Breast epithelium (tissue), 3 donors: ENCODE measurements around the gene PTGFR.

Source experiments
- CTCF ChIP-seq, 3 donors: fragments of 450-650 bp; IDR thresholded peaks; one replicate each; pipeline ENCODE4 v1.5.1; 2016 to 2017; ENCODE audit warnings: antibody characterized with exemption in 3 of 3, mild to moderate bottlenecking in 3 of 3, moderate library complexity in 3 of 3
- POLR2A ChIP-seq: fragments of 450-650 bp; IDR thresholded peaks from one replicate; pipeline ENCODE4 v1.6.1; 2016; ENCODE audit warnings: antibody characterized with exemption, mild to moderate bottlenecking, moderate library complexity

- TF ChIP-seq POLR2A (no peak), CTCF (IDR thresholded peaks at IDR 0.05) (no peak)
These were observed 14.7 kb upstream of the PTGFR start for GRCh38 chr1:78475888-78476610.
